Peyer's patch (tissue), 4 donors: ENCODE results near the gene CUL1.

Experiments used
- CTCF ChIP-seq, 6 experiments: fragments of 450-650 bp in 4 of 6; fragments of 200-600 bp in 2 of 6; sonication (generic) in 1 of 6; IDR thresholded peaks; one replicate each; pipeline ENCODE4 v1.5.1; 2017 to 2019; ENCODE audit warnings: antibody characterized with exemption in 6 of 6, mild to moderate bottlenecking in 3 of 6, moderate library complexity in 1 of 6
- POLR2A ChIP-seq, 2 donors: fragments of 450-650 bp; IDR thresholded peaks; one replicate each; pipeline ENCODE4 v1.5.1; 2017; ENCODE audit warnings: antibody characterized with exemption in 2 of 2, mild to moderate bottlenecking in 2 of 2, moderate library complexity in 2 of 2

GRCh38 chr7:148711191-148712102 lies 12.7 kb downstream of the CUL1 start:
- TF ChIP-seq CTCF (IDR thresholded peaks at IDR 0.05), result no peak
- TF ChIP-seq POLR2A (IDR thresholded peaks at IDR 0.05), result no peak
